NCI-H748 treated with DMSO at 0.1 percent for 48 hours (cell line): Measurements from ENCODE around the gene BICRA.
A peak's percentile ranks its signal among the peaks of the same experiment; 100 is the strongest.
"Not testable (repeated sequence)": the region's sequence is repeated elsewhere in the genome, so short reads cannot be mapped to it uniquely, and the experiment has no call there.

ENCODE experiments used
- DNase-seq: peaks from one replicate; lab custom pipeline; 2025; lab: John Stamatoyannopoulos, UW

BICRA gene

DNA sequence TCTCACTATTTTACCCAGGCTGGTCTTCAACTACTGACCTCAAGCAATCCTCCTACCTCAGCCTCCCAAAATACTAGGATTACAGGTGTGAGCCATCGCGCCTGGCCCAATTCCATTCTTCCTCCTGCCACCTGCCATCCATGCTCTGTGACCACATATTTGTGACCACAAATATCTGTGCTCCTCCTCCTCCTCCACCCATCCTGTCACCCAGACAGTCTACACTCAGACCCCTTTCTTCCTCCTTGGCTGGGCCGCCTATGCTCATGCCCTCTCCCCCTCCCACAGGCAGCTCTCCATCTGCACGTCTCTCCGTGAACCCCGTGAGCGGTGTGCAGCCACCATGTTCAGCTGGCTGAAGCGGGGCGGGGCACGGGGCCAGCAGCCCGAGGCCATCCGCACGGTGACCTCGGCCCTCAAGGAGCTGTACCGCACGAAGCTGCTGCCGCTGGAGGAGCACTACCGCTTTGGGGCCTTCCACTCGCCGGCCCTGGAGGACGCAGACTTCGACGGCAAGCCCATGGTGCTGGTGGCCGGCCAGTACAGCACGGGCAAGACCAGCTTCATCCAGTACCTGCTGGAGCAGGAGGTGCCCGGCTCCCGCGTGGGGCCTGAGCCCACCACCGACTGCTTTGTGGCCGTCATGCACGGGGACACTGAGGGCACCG, 107.5 kb downstream of the BICRA start:
- no peak for DNase-seq

DNA sequence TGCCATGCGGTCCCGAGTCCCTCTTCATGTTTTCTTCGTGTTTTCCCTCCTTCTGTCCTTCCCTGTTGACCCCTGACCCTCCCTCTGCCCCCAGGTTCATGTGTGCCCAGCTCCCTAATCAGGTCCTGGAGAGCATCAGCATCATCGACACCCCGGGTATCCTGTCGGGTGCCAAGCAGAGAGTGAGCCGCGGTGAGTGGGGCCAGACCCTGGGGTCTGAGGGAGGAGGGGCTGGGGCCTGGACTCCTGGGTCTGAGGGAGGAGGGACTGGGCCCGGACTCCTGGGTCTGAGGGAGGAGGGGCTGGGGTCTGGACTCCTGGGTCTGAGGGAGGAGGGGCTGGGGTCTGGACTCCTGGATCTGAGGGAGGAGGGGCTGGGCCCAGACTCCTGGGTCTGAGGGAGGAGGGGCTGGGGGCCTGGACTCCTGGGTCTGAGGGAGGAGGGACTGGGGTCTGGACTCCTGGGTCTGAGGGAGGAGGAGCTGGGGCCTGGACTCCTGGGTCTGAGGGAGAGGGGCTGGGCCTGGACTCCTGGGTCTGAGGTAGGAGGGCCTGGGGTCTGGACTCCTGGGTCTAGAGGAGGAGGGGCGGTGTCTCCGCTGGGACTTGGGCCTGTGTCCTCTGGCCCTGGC, 109.6 kb downstream of the BICRA start:
- DNase-seq = not testable (repeated sequence)

DNA sequence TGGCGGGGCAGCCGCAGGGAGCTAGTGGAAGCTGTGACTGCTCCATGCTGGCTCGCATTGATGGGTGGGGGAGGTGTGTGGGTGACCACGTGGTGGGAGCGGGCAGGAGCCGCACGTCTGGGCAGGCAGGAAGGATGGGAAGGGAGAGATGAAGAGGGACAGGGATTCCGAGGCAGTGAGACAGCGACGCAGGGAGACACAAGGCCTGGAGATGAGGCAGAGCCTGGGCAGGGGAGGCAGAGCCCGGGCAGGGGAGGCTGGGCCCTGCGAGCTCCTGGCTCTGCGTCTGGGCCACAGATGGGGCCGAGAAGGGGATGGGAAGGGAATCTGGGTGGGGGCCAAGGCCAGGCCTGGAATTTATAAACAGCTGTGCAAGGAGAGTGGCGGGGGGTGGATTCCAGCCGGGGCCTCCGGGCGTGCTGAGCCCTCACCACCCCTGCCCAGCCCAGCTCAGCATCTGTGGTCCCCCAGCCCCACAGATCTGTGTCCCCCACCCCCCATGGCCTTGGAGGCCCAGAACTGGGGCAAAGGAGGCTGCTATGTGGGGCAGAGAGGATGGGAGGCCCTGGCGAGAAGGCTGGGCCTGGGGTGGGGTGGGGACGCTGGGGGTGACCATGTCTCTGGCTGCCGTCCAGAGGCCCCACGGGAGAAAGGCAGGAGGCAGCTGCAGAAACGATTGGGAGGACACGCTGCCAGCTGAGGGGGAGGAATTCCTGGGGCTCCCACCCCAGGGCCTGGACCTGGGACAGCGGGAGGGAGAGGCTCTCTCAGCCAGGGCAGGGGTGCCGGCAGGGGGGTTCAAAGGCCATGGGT, 110.3 kb downstream of the BICRA start:
- DNase-seq = no peak

DNA sequence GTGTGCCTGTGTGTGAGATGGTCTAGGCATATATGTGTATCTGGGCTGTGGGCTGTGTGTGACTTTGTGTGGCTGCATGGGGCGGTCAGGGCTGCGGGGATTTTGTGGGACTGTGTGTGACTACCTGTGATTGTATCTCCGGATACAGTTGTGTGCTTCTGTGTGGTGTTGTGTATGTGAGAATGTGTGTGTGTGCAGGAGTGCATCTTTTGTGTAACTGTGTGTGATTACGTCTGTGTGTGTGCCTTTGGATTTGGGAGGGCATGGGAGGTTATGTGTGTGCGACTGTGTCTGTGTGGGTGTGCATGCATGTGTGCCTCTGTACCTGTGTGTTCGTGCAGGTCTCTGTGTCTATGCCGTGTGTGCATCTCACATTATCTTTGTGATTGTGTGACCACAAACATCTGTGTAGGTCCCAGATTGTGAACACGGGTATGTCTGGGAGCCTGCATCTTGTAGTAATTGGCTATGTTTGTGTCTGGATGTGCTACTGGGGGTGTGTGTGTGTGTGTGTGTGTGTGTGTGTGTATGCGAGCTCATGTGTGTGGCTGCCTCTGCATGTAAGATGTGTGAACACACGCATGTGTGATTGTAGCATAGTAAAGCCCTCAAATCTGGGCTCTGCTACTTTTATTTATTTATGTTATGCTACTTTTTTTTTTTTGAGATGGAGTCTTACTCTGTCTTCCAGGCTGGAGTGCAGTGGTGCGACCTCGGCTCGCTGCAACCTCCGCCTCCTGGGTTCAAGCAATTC, 111.9 kb downstream of the BICRA start:
- no peak for DNase-seq

DNA sequence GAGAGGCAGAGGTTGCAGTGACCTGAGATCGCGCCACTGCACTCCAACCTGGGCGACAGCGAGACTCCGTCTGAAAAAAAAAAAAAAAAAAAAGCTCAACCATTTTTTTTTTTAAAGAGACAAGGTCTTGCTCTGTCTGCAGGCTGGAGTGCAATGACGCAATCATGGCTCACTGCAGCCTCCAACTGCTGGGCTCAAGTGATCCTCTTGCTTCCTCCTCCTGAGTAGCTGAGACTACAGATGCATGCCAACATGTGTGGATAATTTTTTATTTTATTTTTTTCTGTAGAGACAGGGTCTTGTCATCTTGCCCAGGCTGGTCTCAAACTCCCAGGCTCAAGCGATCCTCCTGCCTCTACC, 114.6 kb downstream of the BICRA start:
- DNase-seq = no peak

DNA sequence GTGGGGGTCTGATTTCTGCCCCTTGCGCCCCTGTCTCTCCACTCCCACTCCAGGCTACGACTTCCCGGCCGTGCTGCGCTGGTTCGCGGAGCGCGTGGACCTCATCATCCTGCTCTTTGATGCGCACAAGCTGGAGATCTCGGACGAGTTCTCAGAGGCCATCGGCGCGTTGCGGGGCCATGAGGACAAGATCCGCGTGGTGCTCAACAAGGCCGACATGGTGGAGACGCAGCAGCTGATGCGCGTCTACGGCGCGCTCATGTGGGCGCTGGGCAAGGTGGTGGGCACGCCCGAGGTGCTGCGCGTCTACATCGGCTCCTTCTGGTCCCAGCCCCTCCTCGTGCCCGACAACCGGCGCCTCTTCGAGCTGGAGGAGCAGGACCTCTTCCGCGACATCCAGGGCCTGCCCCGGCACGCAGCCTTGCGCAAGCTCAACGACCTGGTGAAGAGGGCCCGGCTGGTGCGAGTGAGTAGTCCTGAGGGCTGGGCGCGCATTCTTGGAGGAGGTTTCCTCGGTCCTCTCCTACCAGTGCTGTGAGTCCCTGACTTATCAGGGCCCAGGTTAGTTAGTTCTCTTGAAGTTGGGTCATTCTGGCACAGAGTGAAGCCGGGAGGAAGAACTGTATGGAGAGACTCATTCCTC, 116.9 kb downstream of the BICRA start:
- DNase-seq = no peak

DNA sequence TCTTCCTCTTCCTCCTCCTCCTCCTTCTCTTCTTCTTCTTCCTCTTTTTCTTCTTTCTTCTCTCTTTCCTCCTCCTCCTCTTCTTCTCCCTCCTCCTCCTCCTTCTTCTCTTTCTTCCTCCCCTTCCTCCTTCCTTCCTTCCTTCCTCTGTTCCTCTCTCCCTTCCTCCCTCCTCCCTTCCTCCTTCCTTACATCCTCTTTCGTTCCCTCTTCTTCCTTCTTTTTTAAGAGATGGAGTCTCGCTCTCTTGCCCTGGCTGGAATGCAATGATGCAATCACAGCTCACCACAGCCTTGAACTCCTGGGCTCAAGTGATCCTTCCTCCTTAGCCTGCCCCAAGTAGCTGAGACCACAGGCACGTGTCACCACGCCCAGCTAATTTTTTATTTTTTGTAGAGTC, 117.5 kb downstream of the BICRA start:
- no peak for DNase-seq

DNA sequence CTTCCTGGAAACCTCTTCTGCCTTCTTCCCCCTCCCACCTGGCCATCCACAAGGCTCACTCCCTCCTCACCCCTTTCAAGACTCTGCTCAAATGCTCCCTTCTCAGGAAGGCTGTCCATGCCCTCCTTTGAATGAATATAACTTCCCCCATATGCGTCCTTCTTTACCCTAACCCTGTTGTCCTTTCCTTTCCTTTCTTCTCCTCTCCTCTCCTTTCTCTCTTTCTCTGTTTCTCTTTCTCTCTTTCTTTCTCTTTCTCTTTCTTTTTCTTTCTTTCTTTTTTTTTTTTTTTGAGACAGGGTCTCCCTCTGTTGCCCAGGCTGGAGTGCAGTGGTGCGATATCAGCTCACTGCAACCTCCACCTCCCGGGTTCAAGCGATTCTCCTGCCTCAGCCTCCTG, 119.4 kb downstream of the BICRA start:
- not testable (repeated sequence) for DNase-seq

DNA sequence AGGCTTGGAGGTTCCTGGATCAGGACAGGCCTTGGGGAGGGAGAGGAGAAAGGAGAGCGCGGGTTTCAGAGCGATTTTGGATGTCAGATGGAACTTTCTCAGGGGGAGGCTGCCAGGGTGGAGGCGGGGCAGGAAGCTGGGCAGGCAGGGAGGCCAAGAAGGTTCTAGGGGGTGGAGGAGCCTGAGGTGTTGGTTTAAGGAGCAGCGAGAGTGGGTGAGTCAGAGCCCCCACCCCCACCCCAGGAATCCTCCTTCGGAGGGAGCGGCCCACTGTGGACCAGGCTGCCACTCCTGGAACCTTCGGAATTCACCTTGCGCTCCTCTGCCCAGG, 120.5 kb downstream of the BICRA start:
- DNase-seq = no peak

DNA sequence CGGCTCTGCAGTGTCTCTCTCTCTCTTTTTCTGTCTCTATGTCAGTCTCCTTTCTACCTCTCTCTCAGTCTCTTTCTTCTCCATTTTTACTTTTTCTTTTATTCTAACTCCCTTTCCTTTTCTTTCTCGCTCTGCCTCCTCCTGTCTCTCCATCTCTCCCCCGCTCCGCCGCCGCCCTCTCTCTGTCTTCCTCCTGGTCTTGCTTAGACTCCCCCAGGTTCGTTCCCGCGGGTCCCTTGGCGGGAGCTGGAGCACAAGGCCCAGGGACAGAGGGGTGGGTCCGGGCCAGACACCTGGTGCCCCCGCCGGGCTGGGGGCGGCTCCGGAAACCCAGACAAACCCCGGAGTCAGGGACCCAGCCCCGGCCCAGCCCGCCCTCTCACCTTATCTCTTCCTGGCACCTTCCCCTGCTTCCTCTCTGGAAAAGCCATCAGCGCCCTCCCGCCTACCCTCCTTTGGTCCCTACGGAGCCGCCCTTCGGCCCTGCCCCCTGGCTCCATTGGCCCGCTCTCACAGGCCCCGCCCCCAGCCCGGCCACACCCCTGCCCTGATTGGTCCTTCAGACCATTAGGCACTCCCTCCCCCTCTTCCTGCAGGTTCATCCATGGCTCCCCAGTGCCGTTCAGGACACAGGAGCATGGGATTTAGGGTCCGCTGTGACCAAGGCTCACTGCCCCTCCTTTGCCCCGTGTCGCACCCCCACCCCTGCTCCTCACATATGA, 121.0 kb downstream of the BICRA start:
- DNase-seq = no peak

DNA sequence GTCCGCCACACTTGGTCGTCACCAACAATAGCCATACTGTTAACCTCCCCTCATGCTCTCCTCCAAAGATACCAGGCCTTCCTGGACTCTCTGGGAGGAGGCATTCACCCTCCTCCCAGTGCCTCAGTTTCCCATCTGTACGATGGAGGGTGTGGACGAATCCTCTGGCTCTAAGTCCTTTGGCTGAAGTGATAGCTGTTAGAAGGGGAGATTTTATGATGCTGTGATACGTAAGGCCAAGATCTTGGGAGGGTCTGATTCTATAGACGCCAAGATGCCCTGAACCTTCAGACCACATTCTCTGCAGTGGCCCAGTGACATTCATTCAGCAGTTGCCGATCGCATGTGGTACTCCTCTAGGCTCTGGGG, 121.6 kb downstream of the BICRA start:
- DNase-seq = no peak

DNA sequence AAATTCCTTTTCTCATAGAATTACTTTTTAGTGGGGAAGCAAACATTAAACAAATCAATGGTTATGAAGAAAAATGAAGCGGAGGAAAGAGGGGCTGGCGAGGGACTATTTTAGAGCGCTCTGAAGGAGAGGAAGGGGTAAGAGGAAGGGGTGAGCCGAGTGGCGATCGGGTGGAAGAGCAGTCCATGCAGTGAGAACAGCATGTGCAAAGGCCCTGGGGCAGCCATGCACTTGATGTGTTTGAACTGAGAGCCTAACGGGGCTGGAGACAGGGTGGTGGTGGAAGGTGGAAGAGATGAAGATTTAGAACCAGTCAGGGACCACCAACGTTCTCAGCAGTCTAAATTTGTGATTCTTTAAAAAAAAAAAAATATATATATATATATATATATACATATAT, 122.0 kb downstream of the BICRA start:
- no peak for DNase-seq

DNA sequence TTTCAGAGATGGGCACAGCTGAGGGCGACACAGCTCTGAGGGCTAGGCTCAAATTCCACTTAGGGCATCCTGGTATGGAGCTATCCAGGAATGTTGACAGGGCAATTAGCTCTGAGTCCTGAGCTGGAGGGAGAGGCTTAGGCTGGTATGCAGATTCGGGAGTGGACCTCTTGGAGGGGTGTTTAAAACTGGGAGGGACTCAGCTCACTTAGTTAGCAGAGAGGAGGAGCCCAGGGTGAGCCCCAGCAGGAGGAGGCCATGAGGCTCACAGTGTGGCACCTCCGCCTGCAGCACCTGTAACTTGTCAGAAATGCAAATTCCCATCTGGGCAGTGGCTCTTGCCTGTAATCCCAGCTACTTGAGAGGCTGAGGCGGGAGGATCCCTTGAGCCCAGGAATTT, 126.2 kb downstream of the BICRA start:
- no peak for DNase-seq

DNA sequence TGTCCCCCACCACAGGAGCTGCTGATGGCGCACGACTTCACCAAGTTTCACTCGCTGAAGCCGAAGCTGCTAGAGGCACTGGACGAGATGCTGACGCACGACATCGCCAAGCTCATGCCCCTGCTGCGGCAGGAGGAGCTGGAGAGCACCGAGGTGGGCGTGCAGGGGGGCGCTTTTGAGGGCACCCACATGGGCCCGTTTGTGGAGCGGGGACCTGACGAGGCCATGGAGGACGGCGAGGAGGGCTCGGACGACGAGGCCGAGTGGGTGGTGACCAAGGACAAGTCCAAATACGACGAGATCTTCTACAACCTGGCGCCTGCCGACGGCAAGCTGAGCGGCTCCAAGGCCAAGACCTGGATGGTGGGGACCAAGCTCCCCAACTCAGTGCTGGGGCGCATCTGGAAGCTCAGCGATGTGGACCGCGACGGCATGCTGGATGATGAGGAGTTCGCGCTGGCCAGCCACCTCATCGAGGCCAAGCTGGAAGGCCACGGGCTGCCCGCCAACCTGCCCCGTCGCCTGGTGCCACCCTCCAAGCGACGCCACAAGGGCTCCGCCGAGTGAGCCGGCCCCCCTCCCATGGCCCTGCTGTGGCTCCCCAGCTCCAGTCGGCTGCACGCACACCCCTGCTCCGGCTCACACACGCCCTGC, 132.1 kb downstream of the BICRA start:
- DNase-seq = no peak

DNA sequence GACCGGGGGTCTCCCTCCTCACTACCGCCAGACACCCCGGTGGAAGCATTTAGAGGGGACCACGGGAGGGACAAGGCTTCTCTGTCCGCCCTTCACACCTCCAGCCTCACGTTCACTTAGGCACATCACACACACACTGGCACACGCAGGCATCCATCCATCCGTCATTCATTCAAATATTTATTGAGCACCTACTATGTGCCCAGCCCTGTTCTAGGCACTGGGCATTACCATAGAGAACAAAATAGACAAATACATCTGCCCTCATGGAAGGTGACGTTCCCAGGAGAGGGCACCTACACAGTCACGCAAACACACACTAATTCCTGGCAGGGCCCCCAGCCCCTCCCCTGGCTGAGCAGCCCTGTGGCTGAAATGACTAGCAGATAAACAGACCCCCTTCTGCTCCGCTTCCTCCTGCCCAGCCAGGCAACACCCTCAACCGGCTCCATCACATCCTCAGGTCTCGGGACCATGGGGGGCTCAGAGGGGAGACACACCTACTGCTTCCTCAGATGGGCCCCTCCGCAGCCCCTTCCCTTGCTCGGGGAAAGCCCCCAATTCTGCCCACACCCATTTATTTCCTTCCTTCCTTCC, 132.7 kb downstream of the BICRA start:
- no peak for DNase-seq

DNA sequence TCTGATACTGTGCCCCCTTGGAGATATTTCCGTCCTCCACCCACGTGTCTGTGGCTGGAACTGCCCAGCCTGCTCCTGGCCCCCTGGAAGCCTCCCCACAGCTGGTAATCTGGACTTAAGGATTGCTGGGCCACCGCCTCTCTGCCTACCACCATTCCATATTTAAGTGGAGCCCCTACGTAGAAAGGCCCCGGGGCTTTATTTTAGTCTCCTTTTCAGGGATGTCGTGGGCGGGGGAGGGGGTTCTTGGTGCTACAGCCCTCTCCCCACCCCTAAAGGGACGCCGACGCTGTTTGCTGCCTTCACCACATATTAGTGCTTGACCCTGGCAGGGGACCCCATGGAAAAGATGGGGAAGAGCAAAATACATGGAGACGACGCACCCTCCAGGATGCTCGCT, 133.7 kb downstream of the BICRA start:
- no peak for DNase-seq

DNA sequence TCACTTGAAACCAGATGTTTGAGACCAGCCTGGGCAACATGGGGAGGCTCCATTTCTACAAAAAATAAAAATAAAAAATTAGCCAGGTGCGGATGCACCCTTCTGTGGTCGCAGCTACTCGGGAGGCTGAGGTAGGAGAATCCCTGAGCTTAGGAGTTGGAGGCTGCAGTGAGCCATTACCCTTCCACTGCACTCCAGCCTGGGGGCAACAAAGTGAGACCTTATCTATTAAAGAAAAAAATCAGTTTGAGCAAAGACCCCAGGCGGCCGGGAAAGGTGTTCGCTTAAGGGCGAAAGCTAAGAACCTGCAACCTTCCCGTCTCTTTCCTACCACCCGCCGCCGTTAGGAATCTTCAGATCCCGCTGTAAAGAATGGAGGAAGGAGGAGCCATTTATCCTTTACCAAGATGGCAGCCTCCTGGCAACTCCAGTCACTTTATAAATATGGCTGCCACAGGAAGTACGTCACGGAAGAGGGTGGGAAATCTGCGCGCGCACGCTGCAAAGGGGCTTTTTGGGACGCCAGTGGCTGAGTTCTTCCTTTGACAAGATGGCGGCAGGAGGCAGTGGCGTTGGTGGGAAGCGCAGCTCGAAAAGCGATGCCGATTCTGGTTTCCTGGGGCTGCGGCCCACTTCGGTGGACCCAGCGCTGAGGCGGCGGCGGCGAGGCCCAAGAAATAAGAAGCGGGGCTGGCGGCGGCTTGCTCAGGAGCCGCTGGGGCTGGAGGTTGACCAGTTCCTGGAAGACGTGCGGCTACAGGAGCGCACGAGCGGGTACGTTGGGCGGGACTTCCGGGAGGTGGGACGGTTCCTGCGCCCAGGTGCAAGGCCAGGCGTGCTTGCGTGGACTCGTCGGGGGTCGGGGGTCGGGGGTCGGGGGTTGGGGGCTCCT, 136.3 kb downstream of the BICRA start, which contains the start of gene NOP53:
Gene NOP53, plus strand, starts transcription at position 537 of the 892 bp plus-strand sequence. Its CDS starts 14 bp downstream, at position 551.
- peak; percentile 97 for DNase-seq

DNA sequence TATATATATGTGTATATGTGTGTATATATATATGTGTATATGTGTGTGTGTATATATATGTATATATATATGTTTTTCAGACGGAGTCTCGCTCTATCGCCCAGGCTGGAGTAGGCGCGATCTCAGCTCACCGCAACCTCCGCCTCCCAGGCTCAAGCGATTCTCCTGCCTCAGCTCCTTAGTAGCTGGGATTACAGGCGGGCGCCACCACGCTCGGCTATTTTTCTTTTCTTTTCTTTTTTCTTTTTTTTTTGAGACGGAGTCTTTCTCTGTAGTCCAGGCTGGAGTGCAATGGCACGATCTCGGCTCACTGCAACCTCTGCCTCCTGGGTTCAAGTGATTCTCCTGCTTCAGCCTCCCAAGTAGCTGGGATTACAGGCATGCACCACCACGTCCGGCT, 137.2 kb downstream of the BICRA start:
- not testable (repeated sequence) for DNase-seq

DNA sequence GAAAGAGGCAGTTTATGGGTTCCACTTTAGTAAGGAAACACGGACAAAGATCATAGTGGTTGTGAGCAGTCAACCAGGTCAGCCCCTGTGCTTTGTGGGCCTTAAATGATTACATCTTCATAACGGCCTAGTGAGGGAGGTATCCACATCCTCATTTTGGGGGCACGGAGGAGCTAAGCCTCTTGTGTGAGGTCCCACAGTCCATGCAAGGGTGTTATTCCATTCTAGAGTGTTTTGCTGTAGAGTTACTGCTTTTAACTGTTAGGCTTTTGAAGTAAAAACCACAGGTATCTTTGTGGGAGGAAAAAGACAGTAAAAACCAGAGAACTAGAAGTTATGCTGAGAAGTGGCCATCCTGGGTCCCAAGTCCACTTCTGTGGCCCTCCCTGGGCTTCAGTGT, 140.4 kb downstream of the BICRA start:
- no peak for DNase-seq
